ENCODE results near the gene ERH. TPM values are rescaled to one million over a fixed set of nuclear protein-coding genes. Genes with fewer than 3 reads are reported as not detected.

Gene ERH
- total and polyA plus RNA-seq, 2 donors (not counting 3 experiments of a cell fraction or from before 2014, with no cell fraction given) = 157 to 263 TPM

DNA sequence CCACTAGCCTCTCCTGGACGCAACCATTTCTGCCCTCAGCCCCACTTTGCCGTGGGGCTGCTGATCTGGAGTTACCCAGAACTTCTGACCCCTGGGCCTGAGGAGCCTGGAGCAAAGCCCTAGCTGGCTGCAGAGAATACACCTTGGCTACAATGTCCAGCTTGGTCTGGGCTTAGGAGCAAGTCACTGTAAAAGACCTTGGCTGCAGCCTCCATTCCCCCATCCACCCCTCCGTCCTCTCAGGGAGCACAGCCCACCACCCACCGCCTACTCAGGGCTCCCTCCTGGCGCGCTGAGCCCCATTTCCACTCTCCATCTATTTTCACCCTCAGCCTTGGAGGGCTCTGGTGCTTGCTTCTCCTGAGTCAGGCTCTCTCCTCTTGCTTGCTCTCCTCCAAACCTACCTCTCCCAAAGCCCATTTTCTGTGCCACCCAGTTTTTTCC lies 42.9 kb downstream of the ERH start:
- no peaks in the 10 kb centered on the region for H3K4me1 ChIP-seq (ENCODE audit: control insufficient read depth, extremely low read depth, insufficient read depth, low read length)
- H3K79me2 ChIP-seq (ENCODE audit: control insufficient read depth, insufficient read depth, low read length) = no peaks in the 10 kb centered on the region
- BruUV-seq (replicated peaks) = no TSS peak
- H4K20me1 ChIP-seq (replicated peaks; ENCODE audit: control insufficient read depth, extremely low read depth, insufficient read depth, low read length) = no peaks in the 10 kb centered on the region
- dilution Hi-C loops (cut with MboI; ENCODE audit: extremely low pct_ligation_motif_present, low sequenced_read_pairs) = no loop called here
- ChIA-PET POLR2A (no interaction called here), CTCF (no interaction called here)
- no peak for FAIRE-seq
- no peaks in the 10 kb centered on the region for H3K9me1 ChIP-seq (replicated peaks; ENCODE audit: control insufficient read depth, extremely low read depth, insufficient read depth, low read length)
- no peaks in the 10 kb centered on the region for H3K9me3 ChIP-seq (replicated peaks; ENCODE audit: control insufficient read depth, insufficient read depth, low read length)
- intact Hi-C loops (cut with micrococcal nuclease) = no loop called here
- TF ChIP-seq POLR2AphosphoS5 (IDR thresholded peaks at IDR 0.05; ENCODE audit: insufficient read depth, low read depth, low read length) (no peak), FOS (IDR thresholded peaks at IDR 0.05; ENCODE audit: borderline replicate concordance, insufficient read depth, low read length) (no peak), GATA2 (IDR thresholded peaks at IDR 0.05; ENCODE audit: insufficient read depth, insufficient read length, low read depth, low read length) (no peak), MYC (IDR thresholded peaks at IDR 0.05; ENCODE audit: low read depth, low read length) (no peak), POLR2A (IDR thresholded peaks at IDR 0.05; ENCODE audit: low read depth, low read length) (no peak), JUN (IDR thresholded peaks at IDR 0.05; ENCODE audit: borderline replicate concordance, insufficient read depth, insufficient read length, low read depth) (no peak), EZH2 (IDR thresholded peaks at IDR 0.05; ENCODE audit: borderline replicate concordance, low read depth, low read length, severe bottlenecking) (no peak)
- TF ChIP-seq, protein P1, sequence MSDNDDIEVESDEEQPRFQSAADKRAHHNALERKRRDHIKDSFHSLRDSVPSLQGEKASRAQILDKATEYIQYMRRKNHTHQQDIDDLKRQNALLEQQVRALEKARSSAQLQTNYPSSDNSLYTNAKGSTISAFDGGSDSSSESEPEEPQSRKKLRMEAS (IDR thresholded peaks at IDR 0.05; ENCODE audit: insufficient read depth, insufficient read length) = no peak
- TF ChIP-seq, protein P2, sequence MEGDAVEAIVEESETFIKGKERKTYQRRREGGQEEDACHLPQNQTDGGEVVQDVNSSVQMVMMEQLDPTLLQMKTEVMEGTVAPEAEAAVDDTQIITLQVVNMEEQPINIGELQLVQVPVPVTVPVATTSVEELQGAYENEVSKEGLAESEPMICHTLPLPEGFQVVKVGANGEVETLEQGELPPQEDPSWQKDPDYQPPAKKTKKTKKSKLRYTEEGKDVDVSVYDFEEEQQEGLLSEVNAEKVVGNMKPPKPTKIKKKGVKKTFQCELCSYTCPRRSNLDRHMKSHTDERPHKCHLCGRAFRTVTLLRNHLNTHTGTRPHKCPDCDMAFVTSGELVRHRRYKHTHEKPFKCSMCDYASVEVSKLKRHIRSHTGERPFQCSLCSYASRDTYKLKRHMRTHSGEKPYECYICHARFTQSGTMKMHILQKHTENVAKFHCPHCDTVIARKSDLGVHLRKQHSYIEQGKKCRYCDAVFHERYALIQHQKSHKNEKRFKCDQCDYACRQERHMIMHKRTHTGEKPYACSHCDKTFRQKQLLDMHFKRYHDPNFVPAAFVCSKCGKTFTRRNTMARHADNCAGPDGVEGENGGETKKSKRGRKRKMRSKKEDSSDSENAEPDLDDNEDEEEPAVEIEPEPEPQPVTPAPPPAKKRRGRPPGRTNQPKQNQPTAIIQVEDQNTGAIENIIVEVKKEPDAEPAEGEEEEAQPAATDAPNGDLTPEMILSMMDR (IDR thresholded peaks at IDR 0.05; ENCODE audit: extremely low read depth in 1 of 2, insufficient read depth in 1 of 2, low read depth in 1 of 2, low read length in 2 of 2) = no peak
- H3K27me3 ChIP-seq (ENCODE audit: control insufficient read depth in 2 of 2, insufficient read depth in 2 of 2, low read length in 2 of 2) = peaks cover 0 to 5% of the 10 kb centered on the region in 2 experiments
- H3K4me2 ChIP-seq (ENCODE audit: insufficient read depth, low read length) = no peak overlapping the region
- H3K9ac ChIP-seq (replicated peaks; ENCODE audit: extremely low read depth, insufficient read depth, low read length) = no peak overlapping the region
- no peak for DNase-seq (ENCODE audit: low read depth, low spot score)
- H2AFZ ChIP-seq (ENCODE audit: low read depth, low read length) = no peak overlapping the region
- H3K27ac ChIP-seq (ENCODE audit: insufficient read depth, low read depth, low read length) = no peak overlapping the region
- H3K4me3 ChIP-seq (replicated peaks in 1 of 3; ENCODE audit: insufficient read depth in 1 of 3, low read depth in 1 of 3, low read length in 3 of 3) = no peak overlapping the region
- no peaks in the 10 kb centered on the region for H3K36me3 ChIP-seq (ENCODE audit: control insufficient read depth in 2 of 2, extremely low read depth in 1 of 2, insufficient read depth in 2 of 2, low read length in 2 of 2)
